Trophoblast cell (in vitro differentiated cells and primary cell): ENCODE results near the gene LYPD4.

Experiments
- DNase-seq, 2 donors: peaks; one replicate each; pipeline ENCODE4 v3.0.0-alpha.2; 2016
- H2AFZ ChIP-seq: 2 replicates; pipeline ENCODE4 v1.6.1; 2013; ENCODE audit warnings: low read length, moderate library complexity, mild to moderate bottlenecking; ENCODE audit not compliant: insufficient read depth, poor library complexity
- H2AK5ac ChIP-seq: 2 replicates; pipeline ENCODE4 v1.6.1; 2013; ENCODE audit warnings: mild to moderate bottlenecking, low read length
- H2BK120ac ChIP-seq: 2 replicates; pipeline ENCODE4 v1.6.1; 2013; ENCODE audit warnings: low read length, mild to moderate bottlenecking, moderate library complexity; ENCODE audit not compliant: insufficient read depth, poor library complexity
- H2BK12ac ChIP-seq: 2 replicates; pipeline ENCODE4 v1.6.1; 2013; ENCODE audit warnings: mild to moderate bottlenecking, low read length, moderate library complexity
- H2BK5ac ChIP-seq: 2 replicates; pipeline ENCODE4 v1.6.1; 2013; ENCODE audit warnings: low read length, low read depth, moderate library complexity, mild to moderate bottlenecking; ENCODE audit not compliant: poor library complexity
- H3K14ac ChIP-seq: 2 replicates; pipeline ENCODE4 v1.6.1; 2013; ENCODE audit warnings: mild to moderate bottlenecking, low read length
- H3K18ac ChIP-seq: 2 replicates; pipeline ENCODE4 v1.6.1; 2013; ENCODE audit warnings: mild to moderate bottlenecking, low read length
- H3K23ac ChIP-seq: 2 replicates; pipeline ENCODE4 v1.6.1; 2013; ENCODE audit warnings: low read length
- H3K27ac ChIP-seq: 2 replicates; pipeline ENCODE4 v1.5.1; 2013; ENCODE audit warnings: low read depth, mild to moderate bottlenecking, inconsistent platforms, low read length, moderate library complexity
- H3K27me3 ChIP-seq: 2 replicates; pipeline ENCODE4 v1.6.1; 2013; ENCODE audit warnings: inconsistent platforms, mild to moderate bottlenecking, low read length, moderate library complexity; ENCODE audit not compliant: insufficient read depth
- H3K36me3 ChIP-seq, 2 experiments: 1 replicate in 1 of 2; 2 replicates in 1 of 2; pipeline ENCODE4 v1.6.1; 2013; ENCODE audit warnings: low read length in 2 of 2, mild to moderate bottlenecking in 2 of 2, moderate library complexity in 1 of 2; ENCODE audit not compliant: insufficient read depth in 2 of 2, control insufficient read depth in 1 of 2
- H3K4ac ChIP-seq: 2 replicates; pipeline ENCODE4 v1.6.1; 2013; ENCODE audit warnings: low read depth, mild to moderate bottlenecking, low read length, moderate library complexity
- H3K4me1 ChIP-seq, 2 experiments: 1 replicate in 1 of 2; 2 replicates in 1 of 2; pipeline ENCODE4 v1.6.1; 2013; ENCODE audit warnings: low read length in 2 of 2, mild to moderate bottlenecking in 2 of 2, moderate library complexity in 1 of 2; ENCODE audit not compliant: insufficient read depth in 2 of 2, control insufficient read depth in 1 of 2
- H3K4me2 ChIP-seq: 2 replicates; pipeline ENCODE4 v1.6.1; 2013; ENCODE audit warnings: inconsistent platforms, mild to moderate bottlenecking, low read length, moderate library complexity
- H3K4me3 ChIP-seq: 2 replicates; pipeline ENCODE4 v1.5.1; 2013; ENCODE audit warnings: mild to moderate bottlenecking, low read depth, low read length, inconsistent platforms
- H3K79me1 ChIP-seq: one replicate; pipeline ENCODE4 v1.6.1; 2013; ENCODE audit warnings: low read length
- H3K79me2 ChIP-seq: 2 replicates; pipeline ENCODE4 v1.6.1; 2013; ENCODE audit warnings: low read length, mild to moderate bottlenecking; ENCODE audit not compliant: control insufficient read depth, insufficient read depth, poor library complexity
- H3K9ac ChIP-seq: 2 replicates; pipeline ENCODE4 v1.6.1; 2013; ENCODE audit warnings: mild to moderate bottlenecking, low read length
- H3K9me3 ChIP-seq: 2 replicates; pipeline ENCODE4 v1.6.1; 2013; ENCODE audit warnings: low read depth, mild to moderate bottlenecking, control low read depth, inconsistent platforms, low read length; ENCODE audit not compliant: insufficient read depth
- H4K12ac ChIP-seq: 2 replicates; pipeline ENCODE4 v1.6.1; 2013; ENCODE audit warnings: low read depth, mild to moderate bottlenecking, low read length, moderate library complexity
- H4K8ac ChIP-seq: 2 replicates; pipeline ENCODE4 v1.6.1; 2013; ENCODE audit warnings: low read depth, mild to moderate bottlenecking, low read length, moderate library complexity
- H4K91ac ChIP-seq: one replicate; pipeline ENCODE4 v1.6.1; 2013; ENCODE audit warnings: low read depth, mild to moderate bottlenecking, low read length, moderate library complexity
- WGBS: extraction: QIAGEN DNeasy Blood & Tissue Kit; methylation state at CpG from one replicate; pipeline ENCODE4 v1.1.7; 2013; ENCODE audit warnings: missing lambda C conversion rate; ENCODE audit not compliant: insufficient read length, insufficient coverage; ENCODE audit errors: extremely low coverage; 5-methylcytosine and 5-hydroxymethylcytosine counted together

LYPD4 gene

GRCh38 chr19:41801792-41802211, 42.7 kb downstream of the LYPD4 start:
- no peaks in the 10 kb centered on the region for H3K27me3 ChIP-seq

GRCh38 chr19:41801031-41801430, 43.5 kb downstream of the LYPD4 start:
- H3K79me1 ChIP-seq, result no peaks in the 10 kb centered on the region
- no peak overlapping the region for H2AFZ ChIP-seq
- H2BK120ac ChIP-seq, result no peak overlapping the region
- H3K36me3 ChIP-seq, result no peaks in the 10 kb centered on the region
- H3K14ac ChIP-seq, result no peak overlapping the region
- H2BK12ac ChIP-seq, result no peak overlapping the region
- no peak for DNase-seq
- no peak overlapping the region for H4K8ac ChIP-seq
- no peak overlapping the region for H4K91ac ChIP-seq
- H2AK5ac ChIP-seq, result no peak overlapping the region
- H3K23ac ChIP-seq, result no peak overlapping the region
- H3K9ac ChIP-seq, result no peak overlapping the region
- H3K18ac ChIP-seq, result no peak overlapping the region
- no peak overlapping the region for H3K4me2 ChIP-seq
- no peak overlapping the region for H2BK5ac ChIP-seq
- no peaks in the 10 kb centered on the region for H3K79me2 ChIP-seq
- H3K4ac ChIP-seq, result no peak overlapping the region
- H3K4me3 ChIP-seq, result no peak overlapping the region
- H3K27me3 ChIP-seq, result no peaks in the 10 kb centered on the region
- no peak overlapping the region for H3K27ac ChIP-seq
- H3K9me3 ChIP-seq, result peaks cover 1% of the 10 kb centered on the region
- no CpG with 5 or more reads among the region's 4 CpGs for WGBS
- no peaks in the 10 kb centered on the region for H3K4me1 ChIP-seq
- H4K12ac ChIP-seq, result no peak overlapping the region

More at GRCh38 chr19:41801792-41802211, 42.7 kb downstream of the LYPD4 start:
- Histone ChIP-seq H3K79me1 (no peaks in the 10 kb centered on the region), H3K36me3 (no peaks in the 10 kb centered on the region), H2BK120ac (no peak overlapping the region), H3K4me1 (no peaks in the 10 kb centered on the region), H2BK12ac (no peak overlapping the region), H3K4me3 (no peak overlapping the region), H3K23ac (no peak overlapping the region), H3K9ac (no peak overlapping the region), H4K91ac (no peak overlapping the region), H3K4me2 (no peak overlapping the region), H3K18ac (no peak overlapping the region), H3K79me2 (no peaks in the 10 kb centered on the region), H4K8ac (no peak overlapping the region), H3K9me3 (peaks cover 1% of the 10 kb centered on the region), H3K27ac (no peak overlapping the region), H2AK5ac (no peak overlapping the region), H2BK5ac (no peak overlapping the region), H4K12ac (no peak overlapping the region), H3K14ac (no peak overlapping the region), H3K4ac (no peak overlapping the region), H2AFZ (no peak overlapping the region)
- DNase-seq, result peak in 1 of 2 donors; percentile 5
- no CpG with 5 or more reads among the region's 2 CpGs for WGBS

- no peaks in the 10 kb centered on the region for H3K79me1 ChIP-seq
- H3K4me1 ChIP-seq, result no peaks in the 10 kb centered on the region
- no peak overlapping the region for H2AFZ ChIP-seq
- H3K27me3 ChIP-seq, result no peaks in the 10 kb centered on the region
- H3K27ac ChIP-seq, result no peak overlapping the region
- H4K91ac ChIP-seq, result no peak overlapping the region
- H3K14ac ChIP-seq, result no peak overlapping the region
- no peak overlapping the region for H3K23ac ChIP-seq
- H4K8ac ChIP-seq, result no peak overlapping the region
- no peak overlapping the region for H2BK120ac ChIP-seq
- H3K9ac ChIP-seq, result no peak overlapping the region
- no peak overlapping the region for H3K18ac ChIP-seq
- no peak overlapping the region for H2BK5ac ChIP-seq
- no peak overlapping the region for H2BK12ac ChIP-seq
- DNase-seq, result no peak
- no peaks in the 10 kb centered on the region for H3K79me2 ChIP-seq
- no CpG with 5 or more reads among the region's 9 CpGs for WGBS
- peaks cover 1% of the 10 kb centered on the region for H3K9me3 ChIP-seq
- no peaks in the 10 kb centered on the region for H3K36me3 ChIP-seq
- H3K4me3 ChIP-seq, result no peak overlapping the region
- H3K4ac ChIP-seq, result no peak overlapping the region
- H3K4me2 ChIP-seq, result no peak overlapping the region
- no peak overlapping the region for H4K12ac ChIP-seq
- no peak overlapping the region for H2AK5ac ChIP-seq
Observed at GRCh38 chr19:41799444-41800000, 45.0 kb downstream of the LYPD4 start.

GRCh38 chr19:41796901-41797300, 47.6 kb downstream of the LYPD4 start:
- Histone ChIP-seq H3K36me3 (no peaks in the 10 kb centered on the region), H3K9me3 (peaks cover 1% of the 10 kb centered on the region), H2BK120ac (no peak overlapping the region), H3K79me1 (no peaks in the 10 kb centered on the region), H3K14ac (no peak overlapping the region), H2AK5ac (no peak overlapping the region), H2BK5ac (no peak overlapping the region), H3K79me2 (no peaks in the 10 kb centered on the region), H3K4me1 (no peaks in the 10 kb centered on the region), H3K23ac (no peak overlapping the region), H2BK12ac (no peak overlapping the region), H3K27me3 (no peaks in the 10 kb centered on the region), H3K4me3 (no peak overlapping the region), H4K91ac (no peak overlapping the region), H3K27ac (no peak overlapping the region), H4K8ac (no peak overlapping the region), H3K4me2 (no peak overlapping the region), H3K18ac (no peak overlapping the region), H3K4ac (no peak overlapping the region), H2AFZ (no peak overlapping the region), H4K12ac (no peak overlapping the region), H3K9ac (no peak overlapping the region)
- DNase-seq, result no peak
- WGBS, result no CpG with 5 or more reads among the region's 1 CpG
